NAMALWA (cell line): ENCODE data around the gene HPCAL1.
A peak's percentile ranks its signal among the peaks of the same experiment; 100 is the strongest.

Experiments used
- DNase-seq: peaks from one replicate; pipeline ENCODE4 v3.0.0-alpha.2; 2015; ENCODE audit warnings: low spot score

HPCAL1 gene

GRCh38 chr2:10324095-10324832, 21.6 kb downstream of the HPCAL1 start:
- no peak for DNase-seq

- DNase-seq: peak; percentile 66
Measured at GRCh38 chr2:10325278-10326145, 22.8 kb downstream of the HPCAL1 start.

- no peak for DNase-seq
Measured at GRCh38 chr2:10326151-10326616, 23.5 kb downstream of the HPCAL1 start.

DNA sequence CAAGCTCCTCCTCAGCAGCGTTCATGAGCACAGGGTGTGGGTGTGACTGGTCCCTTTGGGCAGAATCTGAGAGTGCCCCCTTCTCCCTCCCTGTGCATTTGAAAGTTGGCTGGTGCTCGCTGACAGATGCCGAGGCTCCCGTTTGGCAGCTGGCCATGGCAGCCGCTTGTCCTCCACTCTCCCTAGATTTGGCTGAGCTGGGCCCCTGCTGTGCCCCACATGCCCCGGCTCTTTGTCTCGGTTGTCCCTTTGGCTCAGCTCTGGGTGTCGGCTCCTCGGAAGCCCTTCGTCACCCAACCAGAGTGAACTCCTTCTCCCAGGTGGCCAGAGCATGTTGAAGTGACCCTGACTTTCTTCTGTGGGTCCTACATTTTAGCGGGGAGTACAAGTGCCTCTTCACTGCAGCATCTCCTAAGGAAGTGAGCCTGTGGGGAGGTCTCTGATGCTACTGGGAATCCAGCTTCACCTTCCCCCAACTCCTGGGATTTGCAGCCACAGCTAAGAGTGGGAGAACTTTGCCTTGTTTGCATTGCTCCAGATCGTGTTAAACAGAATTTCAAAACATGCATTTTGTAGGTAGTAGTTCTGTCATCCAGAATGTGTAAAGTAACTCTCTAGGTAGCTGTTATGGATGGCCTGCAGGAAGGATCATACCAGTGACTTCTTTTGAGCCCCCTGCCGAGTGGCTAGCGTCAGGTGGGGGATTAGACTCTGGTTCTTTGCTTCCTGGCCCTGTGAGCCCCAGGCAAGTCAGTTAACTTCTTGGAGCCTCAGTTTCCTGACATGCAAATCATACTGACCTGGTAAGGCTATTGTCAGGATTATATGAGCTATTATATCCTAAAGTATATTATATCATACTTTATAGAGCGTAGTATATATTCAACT, 24.2 kb downstream of the HPCAL1 start:
- DNase-seq: no peak

- peak; percentile 23 for DNase-seq
Measured at GRCh38 chr2:10327896-10328669, 25.4 kb downstream of the HPCAL1 start.

DNA sequence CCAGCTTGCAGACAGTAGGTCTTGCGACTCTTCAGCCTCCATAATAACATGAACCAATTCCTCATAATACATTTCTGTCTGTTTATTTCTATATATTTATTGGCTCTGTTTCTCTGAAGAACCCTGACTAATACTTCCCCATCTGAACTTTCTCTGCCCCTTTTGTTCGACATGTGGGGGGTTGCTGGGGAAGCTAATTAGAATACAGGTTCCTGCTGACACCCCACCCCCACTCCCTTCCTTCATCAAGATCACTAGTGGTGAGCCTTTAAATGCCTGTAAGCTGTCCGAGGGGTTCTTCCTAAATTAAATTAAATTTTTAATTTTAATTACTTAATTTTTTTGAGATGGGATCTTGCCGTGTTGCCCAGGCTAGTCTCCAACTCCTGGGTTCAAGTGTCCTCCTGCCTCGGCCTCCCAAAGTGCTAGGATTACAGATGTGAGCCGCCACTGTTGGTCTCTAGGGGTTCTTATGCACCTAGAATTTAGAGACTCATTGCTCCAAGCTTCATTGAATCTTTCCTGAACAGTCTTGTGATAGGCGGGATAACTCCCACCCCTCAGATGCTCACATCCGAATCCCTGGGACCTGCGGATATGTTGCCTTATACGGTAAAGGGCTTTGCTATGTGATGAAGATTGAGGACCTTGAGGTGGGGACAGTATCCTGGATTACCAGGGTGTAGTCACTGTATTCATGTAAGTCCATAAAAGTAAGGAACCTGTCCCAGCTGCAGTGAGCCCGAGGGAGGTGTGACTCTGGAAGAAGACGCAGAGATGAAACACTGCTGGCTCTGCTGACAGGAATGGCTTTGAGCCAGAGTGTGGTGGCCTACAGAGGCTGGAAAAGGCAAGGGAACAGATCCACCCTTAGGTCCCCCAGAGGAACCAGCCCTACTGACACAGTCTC, 26.2 kb downstream of the HPCAL1 start:
- DNase-seq: no peak

GRCh38 chr2:10329580-10329879, 26.8 kb downstream of the HPCAL1 start:
- DNase-seq: no peak

DNA sequence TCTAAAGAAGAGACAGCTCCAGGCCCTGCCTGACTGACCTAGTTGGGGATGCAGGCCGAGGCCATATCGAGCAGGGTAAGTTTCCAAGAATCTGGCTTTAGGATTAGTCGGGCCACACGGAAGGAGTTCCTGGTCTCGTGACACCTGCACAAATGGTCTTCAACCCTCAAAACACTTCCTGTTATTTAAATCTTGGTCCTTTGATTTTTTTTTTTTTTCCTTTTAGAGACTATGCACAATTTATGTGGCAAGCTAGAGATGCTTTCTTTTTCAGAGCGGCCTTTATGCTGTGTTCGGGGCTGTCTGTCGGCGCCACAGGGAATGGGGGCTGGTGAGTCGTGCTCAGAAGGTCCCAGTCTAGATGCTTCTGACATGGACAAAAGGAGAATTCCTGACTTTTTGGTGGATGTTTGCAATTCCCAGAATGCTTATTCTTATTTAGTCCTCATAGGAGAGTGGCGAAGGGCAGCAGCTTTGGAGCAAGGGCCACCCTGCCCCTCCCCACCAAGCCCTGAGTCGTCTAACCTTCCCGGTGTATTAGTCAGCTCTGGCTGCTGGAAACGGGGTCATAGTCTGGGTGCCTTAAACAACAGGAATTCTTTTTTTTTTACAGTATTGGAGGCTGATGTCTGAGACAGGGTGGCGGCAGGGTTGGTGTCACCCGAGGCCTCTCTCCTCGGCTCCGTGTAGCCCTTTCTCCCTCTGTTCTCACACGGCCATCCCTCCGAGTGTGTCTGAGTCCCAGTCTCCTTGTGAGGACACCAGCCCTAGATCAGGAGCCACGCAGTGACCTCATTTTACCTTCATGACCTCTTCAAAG, 27.4 kb downstream of the HPCAL1 start:
- DNase-seq: peak; percentile 39

GRCh38 chr2:10330700-10331026, 28.0 kb downstream of the HPCAL1 start:
- no peak for DNase-seq

- no peak for DNase-seq
Measured at GRCh38 chr2:10331027-10331701, 28.5 kb downstream of the HPCAL1 start.

DNA sequence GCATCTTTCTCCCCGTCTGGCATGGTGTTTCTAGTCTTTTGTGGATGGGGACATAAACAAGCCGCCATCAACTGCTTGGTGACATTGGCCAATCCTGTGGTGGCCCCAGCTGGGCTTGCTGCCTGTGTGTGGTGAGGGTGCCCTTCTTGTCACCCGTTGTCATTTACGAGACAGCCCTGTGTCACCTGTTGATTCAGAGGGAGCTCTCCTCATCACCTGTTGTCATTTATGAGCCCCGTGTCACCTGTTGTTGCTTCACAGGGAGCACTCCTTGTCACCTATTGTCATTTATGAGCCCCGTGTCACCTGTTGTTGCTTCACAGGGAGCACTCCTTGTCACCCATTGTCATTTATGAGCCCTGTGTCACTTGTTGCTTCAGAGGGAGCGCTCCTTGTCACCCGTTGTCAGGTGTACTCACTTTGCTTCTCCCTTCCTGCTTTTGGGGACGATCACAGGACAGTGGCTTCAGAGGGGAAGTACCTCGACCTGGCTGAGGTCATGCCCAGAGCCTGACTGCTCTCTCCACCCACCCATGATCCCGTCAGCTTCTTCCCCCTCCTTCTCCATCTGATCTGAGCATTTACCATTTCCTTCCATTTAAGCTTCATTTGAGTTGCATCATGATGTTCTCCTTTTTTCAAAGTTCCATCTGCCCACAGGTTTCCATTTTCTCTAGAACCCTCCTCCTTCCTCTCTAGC, 29.1 kb downstream of the HPCAL1 start:
- no peak for DNase-seq

- no peak for DNase-seq
Measured at GRCh38 chr2:10332402-10333246, 29.9 kb downstream of the HPCAL1 start.

- no peak for DNase-seq
Measured at GRCh38 chr2:10333247-10333613, 30.5 kb downstream of the HPCAL1 start.

GRCh38 chr2:10333966-10334365, 31.3 kb downstream of the HPCAL1 start:
- DNase-seq: no peak

DNA sequence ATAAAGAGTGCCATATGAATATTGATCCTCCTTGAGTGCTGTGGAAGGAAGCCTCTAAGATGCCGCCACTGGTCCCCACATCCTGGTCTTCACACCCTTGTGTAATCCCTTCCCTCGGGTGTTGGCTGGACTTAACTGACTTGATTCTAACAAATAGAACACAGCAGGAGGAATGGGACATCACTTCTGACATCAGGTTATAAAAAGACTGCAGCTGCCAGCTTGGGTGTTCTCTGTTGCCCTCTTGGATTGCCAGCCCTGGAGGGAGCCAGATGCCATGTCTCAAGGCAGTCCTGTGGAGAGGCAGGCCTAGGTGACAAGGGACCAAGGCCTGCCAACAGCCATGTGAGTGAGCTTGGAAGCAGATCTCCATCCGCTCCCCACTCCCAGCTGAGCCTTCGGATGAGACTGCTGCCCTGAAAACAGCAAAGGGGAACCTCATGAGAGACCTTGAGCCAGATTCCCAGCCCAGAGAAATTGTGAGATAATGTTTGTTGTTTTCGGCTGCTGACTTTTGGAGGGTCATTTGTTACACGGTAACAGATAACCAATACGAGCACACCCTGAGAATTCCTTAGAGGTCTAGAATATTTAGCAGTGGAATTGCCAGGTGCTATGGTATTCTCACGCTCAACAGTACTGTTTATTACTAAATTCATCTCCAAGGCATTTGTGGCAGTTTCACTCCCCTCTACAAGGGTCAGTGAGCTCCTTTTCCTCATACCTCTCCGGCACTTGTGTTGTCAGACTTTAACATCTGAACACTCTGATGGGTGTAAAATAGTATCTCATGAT, 32.5 kb downstream of the HPCAL1 start:
- no peak for DNase-seq

DNA sequence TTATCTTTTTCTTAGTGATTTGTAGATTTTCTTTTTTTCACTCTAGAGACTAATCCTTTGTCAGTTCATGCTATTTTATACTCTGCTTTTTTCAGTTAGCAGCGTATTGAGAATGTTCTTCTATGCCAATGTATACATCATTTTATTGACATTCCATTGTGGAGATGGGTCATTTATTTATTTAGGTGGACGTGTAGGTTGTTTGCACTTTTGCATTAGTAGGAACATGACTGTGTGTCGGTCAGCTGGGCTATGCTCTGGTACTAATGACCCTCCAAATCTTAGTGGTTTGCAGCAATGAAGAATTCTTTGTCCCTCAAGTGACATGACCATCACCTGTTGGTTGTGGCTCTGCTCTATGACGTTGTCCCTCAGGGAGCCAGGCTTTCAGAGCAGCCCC, 33.6 kb downstream of the HPCAL1 start:
- no peak for DNase-seq
